Effector CD8-positive, alpha-beta T cell (primary cell): ENCODE measurements around the gene ZNF217.
"Not testable (repeated sequence)": the region's sequence is repeated elsewhere in the genome, so short reads cannot be mapped to it uniquely, and the experiment has no call there.

Experiments
- DNase-seq: peaks from one replicate; lab custom pipeline; 2025; lab: John Stamatoyannopoulos, UW

Gene ZNF217

DNA sequence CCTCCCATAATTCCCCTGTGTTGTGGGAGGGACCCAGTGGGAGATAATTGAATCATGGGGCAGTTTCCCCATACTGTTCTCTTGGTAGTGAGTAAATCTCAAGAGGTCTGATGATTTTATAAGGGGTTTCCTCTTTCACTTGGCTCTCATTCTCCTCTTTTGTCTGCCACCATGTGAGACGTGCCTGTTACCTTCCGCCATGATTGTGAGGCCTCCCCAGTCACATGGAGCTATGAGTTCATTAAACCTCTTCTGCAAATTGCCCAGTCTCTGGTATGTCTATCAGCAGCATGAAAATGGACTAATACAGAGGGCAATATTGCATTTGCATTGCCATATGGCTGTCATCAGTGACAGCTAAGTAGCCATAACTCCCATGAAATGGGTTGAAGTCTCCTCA is 63.2 kb downstream of the ZNF217 start:
- DNase-seq: no peak

DNA sequence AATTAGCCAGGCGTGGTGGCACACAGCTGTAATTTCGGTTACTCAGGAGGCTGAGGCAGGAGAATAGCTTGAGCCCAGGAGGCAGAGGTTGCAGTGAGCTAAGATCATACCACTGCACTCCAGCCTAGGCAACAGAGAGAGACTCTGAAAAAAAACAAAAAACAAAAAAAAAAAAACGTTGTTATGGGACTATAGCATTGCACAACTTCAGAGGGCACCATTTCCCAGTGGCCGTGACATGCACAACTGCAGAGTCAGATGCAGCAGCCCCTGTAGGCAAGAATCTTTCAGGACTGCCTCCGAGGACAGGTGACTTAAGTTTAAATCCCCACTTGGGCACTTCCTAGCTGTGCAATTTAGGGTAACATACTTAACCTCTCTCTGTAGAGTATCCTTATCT is 64.0 kb downstream of the ZNF217 start:
- no peak for DNase-seq

DNA sequence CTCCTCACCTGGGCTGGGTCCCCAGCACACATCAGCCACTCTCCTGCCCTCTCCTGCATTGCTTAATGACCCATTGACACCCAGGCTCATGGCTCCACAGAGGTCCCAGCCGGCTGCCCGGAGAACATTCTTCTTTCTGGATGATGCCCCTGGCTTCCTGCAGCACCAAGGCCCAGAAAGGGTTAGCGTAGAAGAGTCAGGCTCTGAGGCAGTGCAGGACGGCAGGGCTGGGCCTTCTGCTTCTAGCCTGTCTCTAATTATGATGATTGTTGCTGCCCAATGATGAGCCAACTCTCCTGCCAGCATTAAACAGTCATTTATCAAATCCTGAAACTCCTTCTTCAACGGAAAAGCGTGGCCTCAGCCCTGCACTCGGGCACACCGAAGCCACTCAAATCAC is 66.4 kb downstream of the ZNF217 start:
- no peak for DNase-seq

DNA sequence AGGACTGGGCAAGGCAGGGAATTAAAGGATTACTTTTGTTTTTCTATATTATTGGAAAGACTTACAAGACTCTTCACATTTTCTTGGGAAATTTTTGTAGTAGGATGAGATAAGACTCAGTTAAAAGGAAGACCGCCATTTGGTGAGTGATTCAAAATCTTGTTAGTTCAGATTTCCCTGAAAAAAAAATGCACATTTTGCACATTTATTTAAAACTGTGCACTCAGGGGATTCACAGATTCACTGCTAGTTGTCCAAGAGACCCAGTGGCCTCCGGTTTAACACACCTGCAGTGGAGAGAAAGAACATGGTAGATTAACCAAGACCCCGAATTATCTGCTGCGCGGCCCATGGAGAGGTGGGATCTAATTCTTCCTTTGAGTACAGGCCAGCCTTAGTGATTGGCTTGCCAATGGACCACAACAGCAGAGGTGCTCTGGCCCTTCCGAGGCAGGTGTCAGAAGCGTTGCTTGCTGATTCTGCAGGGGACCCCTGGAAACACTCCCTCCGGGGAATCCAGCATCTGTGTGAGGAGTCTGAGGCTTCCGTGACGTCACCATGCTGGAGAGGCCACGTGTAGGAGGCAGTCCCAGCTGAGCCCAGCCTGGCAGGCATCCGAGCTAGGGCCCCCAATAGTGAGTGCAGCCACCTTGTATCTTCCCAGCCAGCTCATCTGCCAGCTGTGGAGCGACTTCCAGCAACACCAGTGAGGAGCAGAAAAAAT is 68.9 kb downstream of the ZNF217 start:
- DNase-seq: no peak

DNA sequence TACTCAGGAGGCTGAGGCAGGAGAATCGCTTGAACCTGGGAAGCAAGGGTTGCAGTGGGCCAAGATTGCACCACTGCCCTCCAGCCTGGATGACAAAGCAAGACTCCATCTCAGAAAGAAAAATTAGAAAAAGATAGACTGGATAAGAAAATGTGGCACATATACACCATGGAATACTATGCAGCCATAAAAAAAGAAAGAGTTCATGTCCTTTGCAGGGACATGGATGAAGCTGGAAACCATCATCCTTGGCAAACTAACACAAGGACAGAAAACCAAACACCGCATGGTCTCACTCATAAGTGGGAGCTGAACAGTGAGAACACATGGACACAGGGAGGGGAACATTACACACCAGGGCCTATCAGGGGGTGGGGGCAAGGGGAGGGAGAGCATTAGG is 70.0 kb downstream of the ZNF217 start:
- DNase-seq: not testable (repeated sequence)

DNA sequence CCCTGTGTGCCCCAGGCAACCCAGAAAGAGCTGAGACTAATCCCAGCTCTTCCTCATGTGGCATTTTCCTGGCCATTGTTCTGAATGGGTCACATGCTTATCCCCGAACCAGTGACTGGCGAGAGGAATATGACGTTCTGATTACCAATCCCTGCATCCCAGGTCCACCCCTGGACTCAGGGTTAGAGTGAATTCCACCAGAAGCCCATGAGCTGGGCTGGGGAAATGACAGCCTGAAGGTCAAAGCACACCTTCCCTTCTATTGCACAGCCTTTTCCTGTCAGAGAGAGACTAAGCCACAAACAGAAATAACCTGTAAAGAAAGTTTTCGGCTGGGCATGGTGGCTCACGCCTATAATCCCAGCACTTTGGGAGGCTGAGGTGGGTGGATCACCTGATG is 70.9 kb downstream of the ZNF217 start:
- DNase-seq: no peak

DNA sequence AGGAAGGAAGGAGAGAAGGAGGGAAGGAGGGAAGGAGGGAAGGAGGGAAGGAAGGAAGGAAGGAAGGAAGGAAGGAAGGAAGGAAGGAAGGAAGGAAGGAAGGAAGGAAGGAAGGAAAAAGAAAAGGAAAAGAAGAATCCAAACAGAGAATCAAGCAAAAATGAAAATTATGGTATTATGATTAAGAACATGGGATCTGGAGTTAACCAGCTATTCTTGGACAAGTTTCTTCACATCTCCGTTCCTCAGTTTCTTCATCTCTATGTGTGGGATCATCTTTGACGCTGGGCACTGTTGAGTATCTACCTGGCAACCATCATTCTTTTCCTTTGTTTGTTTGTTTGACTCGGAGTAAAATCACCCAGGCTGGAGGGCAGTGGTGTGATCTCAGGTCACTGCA is 71.6 kb downstream of the ZNF217 start:
- no peak for DNase-seq

DNA sequence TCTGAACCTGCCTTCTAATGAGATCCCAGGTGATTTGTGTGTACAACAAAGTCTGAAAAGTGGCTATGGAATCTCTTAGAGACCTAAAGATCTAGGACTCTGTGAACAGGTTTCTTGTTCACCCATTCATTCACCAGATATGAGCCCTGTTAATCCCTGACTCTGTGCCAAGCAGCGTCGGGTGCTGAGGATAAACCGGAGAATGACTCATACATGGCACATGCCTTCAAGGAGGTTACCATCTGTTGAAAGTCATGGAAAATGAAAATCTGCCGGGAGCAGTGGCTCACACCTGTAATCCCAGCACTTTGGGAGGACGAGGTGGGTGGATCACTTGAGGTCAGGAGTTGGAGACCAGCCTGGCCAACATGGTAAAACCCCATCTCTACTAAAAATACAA is 72.2 kb downstream of the ZNF217 start:
- not testable (repeated sequence) for DNase-seq

DNA sequence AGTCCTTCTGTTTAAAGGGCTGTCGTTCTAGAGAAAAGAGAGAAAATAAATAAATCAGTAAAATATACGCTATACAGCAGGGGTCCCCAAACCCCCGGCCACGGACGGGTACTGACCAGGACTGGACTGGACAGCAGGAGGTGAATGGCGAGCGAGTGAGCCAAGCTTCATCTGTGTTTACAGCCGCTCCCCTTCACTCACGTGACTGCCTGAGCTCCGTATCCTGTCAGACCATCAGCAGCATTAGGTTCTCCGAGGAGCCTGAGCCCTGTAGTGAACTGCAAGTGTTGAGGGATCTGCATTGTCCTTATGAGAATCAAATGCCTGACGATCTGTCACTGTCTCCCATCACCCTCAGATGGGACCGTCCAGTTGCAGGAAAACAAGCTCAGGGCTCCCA is 76.5 kb downstream of the ZNF217 start:
- no peak for DNase-seq
